Measurements from ENCODE around the gene ABHD17B. TPM values are rescaled to one million over a fixed set of nuclear protein-coding genes. Genes with fewer than 3 reads are reported as not detected.

The ABHD17B gene
- total RNA-seq, 2 experiments from 2014 or later, result 9.1 to 13.3 TPM

DNA sequence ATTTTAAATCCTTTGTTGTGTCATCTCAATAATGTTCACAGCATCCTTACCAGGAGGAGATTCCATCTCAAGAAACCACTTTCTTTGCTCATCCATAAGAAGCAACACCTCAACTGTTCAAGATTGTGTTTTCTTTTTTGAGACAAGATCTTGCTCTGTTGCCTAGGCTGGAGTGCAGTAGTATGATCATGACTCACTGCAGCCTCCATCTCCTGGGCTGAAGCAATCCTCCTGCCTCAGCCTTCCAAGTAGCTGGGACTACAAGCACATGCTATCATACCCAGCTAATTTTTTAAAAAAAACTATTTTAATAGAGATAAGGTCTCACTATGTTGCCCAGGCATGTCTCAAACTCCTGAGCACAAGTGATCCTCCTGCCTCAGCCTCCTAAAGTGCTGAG is 60.0 kb downstream of the ABHD17B start:
- peaks cover 11% of the 10 kb centered on the region for H3K4me1 Mint-ChIP-seq
- H3K27ac Mint-ChIP-seq, result no peak overlapping the region
- CTCF ChIA-PET, result interaction anchor here (0.6 kb wide), 1 partner anchor 34 kb away, joined by 4 read pairs; no protein-coding TSS in a partner anchor
- POLR2A ChIA-PET, result no interaction called here
- no peak overlapping the region for H3K4me3 Mint-ChIP-seq
- no peaks in the 10 kb centered on the region for H3K9me3 Mint-ChIP-seq (ENCODE audit: low read depth)
- DNase-seq (no peak), ATAC-seq (no peak)
- H3K27me3 Mint-ChIP-seq, result no peaks in the 10 kb centered on the region
- H3K36me3 Mint-ChIP-seq (ENCODE audit: low read depth), result peaks cover 2% of the 10 kb centered on the region
- intact Hi-C loops (cut with DNase I, micrococcal nuclease), result loop anchor here in 1 of 2 experiments (10.0 kb wide), 1 partner anchor 66 kb away; no protein-coding TSS in a partner anchor

DNA sequence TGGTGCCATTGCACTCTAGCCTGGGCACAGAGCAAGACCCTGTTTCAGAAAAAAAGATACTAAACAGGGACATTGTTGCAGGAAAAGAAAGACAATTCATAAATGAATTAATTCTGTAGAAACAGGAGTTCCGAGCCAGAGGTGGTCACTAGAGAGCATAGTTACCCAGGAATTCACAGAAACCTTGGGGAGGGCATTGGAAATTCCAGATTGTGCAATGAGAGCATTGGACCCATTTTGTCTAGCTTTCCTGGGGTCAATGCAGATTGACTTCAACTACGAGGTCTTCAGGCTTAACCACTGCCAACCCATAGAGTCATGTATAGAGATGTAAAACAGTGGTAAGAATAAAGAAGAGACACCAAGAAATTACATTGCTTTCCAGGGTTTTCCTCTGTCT is 63.1 kb downstream of the ABHD17B start:
- DNase-seq (no peak), ATAC-seq (no peak)
- intact Hi-C loops (cut with DNase I, micrococcal nuclease), result no loop called here
- Mint-ChIP-seq H3K9me3 (ENCODE audit: low read depth) (no peaks in the 10 kb centered on the region), H3K27me3 (no peaks in the 10 kb centered on the region), H3K27ac (no peak overlapping the region), H3K36me3 (ENCODE audit: low read depth) (peaks cover 2% of the 10 kb centered on the region), H3K4me3 (no peak overlapping the region), H3K4me1 (peaks cover 2% of the 10 kb centered on the region)
- ChIA-PET CTCF (interaction anchor here (1.0 kb wide), 1 partner anchor 20 kb away, joined by 3 read pairs; no protein-coding TSS in a partner anchor), POLR2A (interaction anchor here (0.7 kb wide), 1 partner anchor 216 kb away, joined by 3 read pairs; no protein-coding TSS in a partner anchor)

DNA sequence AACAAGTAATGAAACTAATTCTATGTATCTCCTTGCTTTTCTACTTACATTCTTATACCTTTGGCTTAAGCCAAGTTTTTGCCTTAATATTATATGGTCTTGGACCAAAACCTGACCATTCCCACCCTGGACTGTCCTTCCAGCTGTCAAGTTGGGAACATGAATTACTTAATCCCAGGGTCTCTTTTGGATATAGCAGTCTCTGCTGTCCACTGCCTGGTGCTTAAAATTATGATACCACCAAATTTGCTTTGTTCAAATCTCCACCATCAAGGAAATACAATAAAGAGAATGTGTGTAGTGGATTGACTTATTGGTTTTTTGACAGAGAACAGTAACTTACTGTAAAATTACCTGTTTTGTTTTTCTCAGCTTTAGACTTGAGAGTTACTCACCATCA is 66.2 kb downstream of the ABHD17B start:
- ATAC-seq (no peak), DNase-seq (no peak)
- CTCF ChIA-PET, result interaction anchor here (1.0 kb wide), 1 partner anchor 26 kb away, joined by 3 read pairs; no protein-coding TSS in a partner anchor
- H3K4me1 Mint-ChIP-seq, result no peaks in the 10 kb centered on the region
- no peaks in the 10 kb centered on the region for H3K27me3 Mint-ChIP-seq
- intact Hi-C loops (cut with DNase I, micrococcal nuclease), result no loop called here
- no peaks in the 10 kb centered on the region for H3K9me3 Mint-ChIP-seq (ENCODE audit: low read depth)
- no peak overlapping the region for H3K27ac Mint-ChIP-seq
- POLR2A ChIA-PET, result no interaction called here
- H3K4me3 Mint-ChIP-seq, result no peak overlapping the region
- peaks cover 2% of the 10 kb centered on the region for H3K36me3 Mint-ChIP-seq (ENCODE audit: low read depth)

DNA sequence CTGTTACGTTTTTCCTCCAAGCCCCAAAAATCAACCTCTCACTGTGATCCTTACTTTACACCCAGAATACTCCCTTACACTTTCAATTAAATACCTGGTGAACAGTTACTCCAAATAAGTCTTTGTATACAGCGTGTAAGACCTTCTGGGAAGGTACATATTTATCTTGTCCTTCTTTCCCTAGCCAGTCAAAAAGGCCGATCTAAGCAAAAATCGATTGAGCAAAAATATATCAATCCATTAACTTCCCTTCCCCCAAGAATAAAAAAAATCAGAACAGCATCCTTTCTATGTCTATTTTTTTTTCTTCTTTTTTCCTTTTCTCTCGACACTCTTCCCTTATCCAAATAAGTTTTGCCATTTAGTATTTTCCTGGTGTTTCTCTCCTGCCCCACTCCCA is 71.3 kb downstream of the ABHD17B start:
- DNase-seq (no peak), ATAC-seq (no peak)
- no peak overlapping the region for H3K27ac Mint-ChIP-seq
- no peaks in the 10 kb centered on the region for H3K27me3 Mint-ChIP-seq
- H3K36me3 Mint-ChIP-seq (ENCODE audit: low read depth), result no peaks in the 10 kb centered on the region
- ChIA-PET CTCF (no interaction called here), POLR2A (no interaction called here)
- peaks cover 1% of the 10 kb centered on the region for H3K9me3 Mint-ChIP-seq (ENCODE audit: low read depth)
- H3K4me3 Mint-ChIP-seq, result no peak overlapping the region
- intact Hi-C loops (cut with DNase I, micrococcal nuclease), result no loop called here
- no peaks in the 10 kb centered on the region for H3K4me1 Mint-ChIP-seq

DNA sequence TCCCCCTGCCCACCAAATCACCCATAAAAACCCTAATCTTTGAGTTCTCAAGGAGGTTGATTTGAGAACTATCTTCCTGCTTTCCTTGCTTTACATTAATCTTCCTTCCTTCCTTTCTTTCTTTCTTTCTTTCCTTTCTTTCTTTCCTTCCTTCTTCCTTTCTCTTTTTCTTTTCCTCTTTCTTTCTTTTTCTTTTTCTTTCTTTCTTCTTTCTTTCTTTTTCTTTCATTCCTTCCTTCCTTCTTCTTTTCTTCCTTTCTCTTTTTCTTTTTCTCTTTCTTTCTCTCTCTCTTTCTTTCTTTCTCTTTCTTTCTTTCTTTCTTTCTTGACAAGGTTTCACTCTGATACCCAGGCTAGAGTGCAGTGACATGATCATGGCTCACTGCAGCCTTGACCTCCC is 75.4 kb downstream of the ABHD17B start:
- ChIA-PET POLR2A (no interaction called here), CTCF (no interaction called here)
- Mint-ChIP-seq H3K4me1 (no peaks in the 10 kb centered on the region), H3K4me3 (no peak overlapping the region), H3K27me3 (no peaks in the 10 kb centered on the region), H3K27ac (no peak overlapping the region), H3K9me3 (ENCODE audit: low read depth) (peaks cover 7% of the 10 kb centered on the region), H3K36me3 (ENCODE audit: low read depth) (no peaks in the 10 kb centered on the region)
- intact Hi-C loops (cut with DNase I, micrococcal nuclease), result no loop called here
- ATAC-seq (no peak), DNase-seq (no peak)

DNA sequence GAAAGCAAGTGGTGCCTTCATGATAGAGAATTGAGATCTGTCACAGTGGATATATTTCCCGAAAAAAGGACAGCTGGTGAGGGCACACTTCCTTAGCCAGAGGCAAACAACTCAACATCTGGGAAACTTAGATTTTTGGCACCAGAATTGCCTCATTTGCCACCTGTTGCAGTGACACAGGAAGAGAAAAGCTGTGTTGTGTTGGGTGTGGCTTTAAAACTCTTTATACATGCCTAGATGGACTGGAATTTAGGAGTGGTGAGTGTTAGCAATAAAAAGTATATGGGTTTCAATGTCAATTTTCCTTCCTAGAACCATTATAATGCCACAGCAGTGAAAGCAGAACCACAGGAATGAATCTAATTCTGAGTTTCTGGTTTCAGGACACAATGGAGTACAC is 80.1 kb downstream of the ABHD17B start:
- H3K4me1 Mint-ChIP-seq, result no peaks in the 10 kb centered on the region
- no peaks in the 10 kb centered on the region for H3K36me3 Mint-ChIP-seq (ENCODE audit: low read depth)
- peaks cover 7% of the 10 kb centered on the region for H3K9me3 Mint-ChIP-seq (ENCODE audit: low read depth)
- no peak for ATAC-seq
- no peaks in the 10 kb centered on the region for H3K27me3 Mint-ChIP-seq
- ChIA-PET CTCF (no interaction called here), POLR2A (no interaction called here)
- H3K4me3 Mint-ChIP-seq, result no peak overlapping the region
- intact Hi-C loops (cut with DNase I, micrococcal nuclease), result no loop called here
- no peak for DNase-seq
- no peak overlapping the region for H3K27ac Mint-ChIP-seq

DNA sequence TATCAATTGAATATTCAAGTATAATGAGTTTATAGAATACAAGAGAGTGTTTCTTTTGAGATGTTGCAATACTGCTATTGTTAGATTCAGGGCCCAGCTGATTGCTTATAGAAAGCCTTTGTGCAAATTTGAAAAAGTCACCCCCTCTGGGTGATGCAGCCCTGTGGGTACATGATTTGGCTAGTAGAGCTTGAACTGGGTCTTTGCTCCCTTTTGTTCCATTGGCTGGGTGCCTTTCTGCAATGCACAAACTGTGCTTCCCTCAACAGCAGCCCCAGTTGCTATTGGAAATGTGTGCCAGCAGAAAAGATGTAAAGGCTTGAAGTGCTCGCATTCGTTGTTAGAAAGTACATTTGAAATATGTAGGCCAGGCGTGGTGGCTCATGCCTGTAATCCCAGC is 80.8 kb downstream of the ABHD17B start:
- ChIA-PET POLR2A (no interaction called here), CTCF (interaction anchor here (1.1 to 3.4 kb wide), 3 partner anchors 11 to 209 kb away, joined by 3 to 13 read pairs (median 4); no protein-coding TSS in a partner anchor)
- no peak for ATAC-seq
- DNase-seq, result no peak
- intact Hi-C loops (cut with DNase I, micrococcal nuclease), result no loop called here
- H3K27me3 Mint-ChIP-seq, result no peaks in the 10 kb centered on the region
- no peak overlapping the region for H3K27ac Mint-ChIP-seq
- no peaks in the 10 kb centered on the region for H3K36me3 Mint-ChIP-seq (ENCODE audit: low read depth)
- no peak overlapping the region for H3K4me3 Mint-ChIP-seq
- peaks cover 7% of the 10 kb centered on the region for H3K9me3 Mint-ChIP-seq (ENCODE audit: low read depth)
- no peaks in the 10 kb centered on the region for H3K4me1 Mint-ChIP-seq

DNA sequence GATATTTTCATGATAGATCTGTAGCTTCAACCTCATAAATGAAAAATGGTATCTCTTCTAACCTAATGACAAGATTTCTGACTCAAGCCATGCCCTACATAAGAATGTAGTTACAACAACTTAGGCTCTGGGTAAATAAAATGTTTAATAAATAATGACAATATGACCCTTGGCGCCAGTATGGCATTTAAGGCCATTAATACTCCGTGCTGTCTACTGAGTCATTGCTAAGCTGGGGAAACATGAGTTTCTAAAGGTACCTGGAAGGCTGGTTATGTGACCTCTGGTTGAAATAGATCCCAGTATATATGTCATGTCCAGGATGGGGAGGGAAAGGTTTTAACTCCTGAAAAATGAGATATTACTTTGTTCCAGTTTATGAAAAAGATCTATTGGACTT is 84.7 kb downstream of the ABHD17B start:
- ChIA-PET POLR2A (no interaction called here), CTCF (interaction anchor here (1.0 to 1.8 kb wide), 2 partner anchors 198 to 200 kb away, joined by 3 to 5 read pairs; no protein-coding TSS in a partner anchor)
- intact Hi-C loops (cut with DNase I, micrococcal nuclease), result no loop called here
- no peak for DNase-seq
- Mint-ChIP-seq H3K4me3 (no peak overlapping the region), H3K4me1 (peaks cover 6% of the 10 kb centered on the region), H3K36me3 (ENCODE audit: low read depth) (no peaks in the 10 kb centered on the region), H3K27ac (no peak overlapping the region), H3K27me3 (no peaks in the 10 kb centered on the region), H3K9me3 (ENCODE audit: low read depth) (no peaks in the 10 kb centered on the region)
- ATAC-seq, result no peak

DNA sequence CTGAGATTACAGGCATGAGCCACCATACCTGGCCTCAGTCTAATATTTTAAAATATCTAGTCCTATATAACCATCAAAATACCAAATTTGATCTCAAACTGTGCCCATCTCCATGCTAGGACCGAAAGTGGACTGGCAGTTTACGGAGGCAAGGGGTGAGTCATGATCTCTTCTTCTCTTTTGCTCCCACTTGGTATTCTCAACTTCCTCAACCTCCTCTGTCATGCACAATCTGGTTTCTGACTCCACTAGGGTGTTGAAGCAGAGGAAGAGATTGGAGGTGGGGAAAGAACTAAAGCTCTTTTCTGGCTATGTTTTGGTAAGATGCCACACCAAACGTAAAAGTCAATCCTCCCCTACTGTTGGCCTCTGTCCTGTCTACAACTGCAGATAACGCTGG is 86.7 kb downstream of the ABHD17B start:
- POLR2A ChIA-PET, result no interaction called here

DNA sequence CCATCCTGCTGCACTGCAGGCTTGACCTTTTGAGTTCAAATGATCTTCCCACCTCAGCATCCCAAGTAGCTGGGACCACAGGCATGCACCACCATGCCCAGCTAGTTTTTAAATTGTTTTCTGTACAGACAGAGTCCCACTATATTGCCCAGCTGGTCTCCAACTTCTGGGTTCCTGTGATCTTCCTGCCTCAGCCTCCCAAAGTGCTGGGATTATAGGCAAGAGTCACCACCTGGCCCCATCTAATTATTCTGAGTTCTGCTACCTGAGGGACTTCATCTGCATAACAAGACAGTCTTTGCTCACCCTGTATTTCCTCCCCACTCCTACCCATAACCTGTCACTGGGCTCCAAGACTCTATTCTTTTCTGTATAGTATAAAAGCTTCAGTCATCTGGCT is 88.1 kb downstream of the ABHD17B start:
- intact Hi-C loops (cut with DNase I, micrococcal nuclease), result loop anchor here in 1 of 2 experiments (5.0 kb wide), 1 partner anchor 449 kb away; no protein-coding TSS in a partner anchor
- no peaks in the 10 kb centered on the region for H3K27me3 Mint-ChIP-seq
- CTCF ChIA-PET, result interaction anchor here (0.8 kb wide), 1 partner anchor 216 kb away, joined by 3 read pairs; no protein-coding TSS in a partner anchor
- POLR2A ChIA-PET, result no interaction called here
- H3K36me3 Mint-ChIP-seq (ENCODE audit: low read depth), result no peaks in the 10 kb centered on the region
- H3K4me1 Mint-ChIP-seq, result peaks cover 6% of the 10 kb centered on the region
- no peak overlapping the region for H3K27ac Mint-ChIP-seq
- H3K9me3 Mint-ChIP-seq (ENCODE audit: low read depth), result no peaks in the 10 kb centered on the region
- no peak overlapping the region for H3K4me3 Mint-ChIP-seq
- ATAC-seq (no peak), DNase-seq (no peak)

More for the DNA sequence above, 86.7 kb downstream of the ABHD17B start:
- intact Hi-C loops (cut with DNase I, micrococcal nuclease), result loop anchor here in 1 of 2 experiments (5.0 kb wide), 1 partner anchor 448 kb away; no protein-coding TSS in a partner anchor
- no peak overlapping the region for H3K27ac Mint-ChIP-seq
- peaks cover 6% of the 10 kb centered on the region for H3K4me1 Mint-ChIP-seq
- no peaks in the 10 kb centered on the region for H3K27me3 Mint-ChIP-seq
- H3K4me3 Mint-ChIP-seq, result no peak overlapping the region
- no peak for ATAC-seq
- H3K9me3 Mint-ChIP-seq (ENCODE audit: low read depth), result no peaks in the 10 kb centered on the region
- no peaks in the 10 kb centered on the region for H3K36me3 Mint-ChIP-seq (ENCODE audit: low read depth)
- no peak for DNase-seq
- CTCF ChIA-PET, result interaction anchor here (0.6 kb wide), 1 partner anchor 108 kb away, joined by 4 read pairs; no protein-coding TSS in a partner anchor

DNA sequence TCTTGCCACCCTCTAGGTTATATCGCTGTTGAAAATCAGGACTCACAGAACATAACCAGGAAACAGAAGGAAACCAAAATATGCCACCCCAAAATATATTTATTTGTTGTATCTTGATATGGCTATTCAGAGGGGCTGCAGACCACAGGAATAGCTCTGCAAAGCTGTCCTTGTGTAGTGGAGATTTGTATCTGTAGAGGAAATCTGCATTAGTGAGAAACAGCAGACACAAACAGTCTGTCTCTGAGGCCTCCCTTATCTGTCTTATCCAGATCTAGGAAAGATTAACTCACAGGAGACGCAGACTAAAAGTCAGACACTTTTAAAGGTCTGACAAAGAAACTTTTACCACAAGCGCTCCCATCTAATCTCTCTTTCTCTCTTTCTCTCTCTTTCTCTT is 88.5 kb downstream of the ABHD17B start:
- no peak for ATAC-seq
- no peaks in the 10 kb centered on the region for H3K27me3 Mint-ChIP-seq
- intact Hi-C loops (cut with DNase I, micrococcal nuclease), result loop anchor here in 1 of 2 experiments (5.0 kb wide), 1 partner anchor 450 kb away; no protein-coding TSS in a partner anchor
- no peaks in the 10 kb centered on the region for H3K36me3 Mint-ChIP-seq (ENCODE audit: low read depth)
- ChIA-PET CTCF (interaction anchor here (0.8 kb wide), 1 partner anchor 216 kb away, joined by 3 read pairs; no protein-coding TSS in a partner anchor), POLR2A (no interaction called here)
- peaks cover 8% of the 10 kb centered on the region for H3K4me1 Mint-ChIP-seq
- no peak for DNase-seq
- H3K9me3 Mint-ChIP-seq (ENCODE audit: low read depth), result no peaks in the 10 kb centered on the region
- no peak overlapping the region for H3K4me3 Mint-ChIP-seq
- H3K27ac Mint-ChIP-seq, result no peak overlapping the region

DNA sequence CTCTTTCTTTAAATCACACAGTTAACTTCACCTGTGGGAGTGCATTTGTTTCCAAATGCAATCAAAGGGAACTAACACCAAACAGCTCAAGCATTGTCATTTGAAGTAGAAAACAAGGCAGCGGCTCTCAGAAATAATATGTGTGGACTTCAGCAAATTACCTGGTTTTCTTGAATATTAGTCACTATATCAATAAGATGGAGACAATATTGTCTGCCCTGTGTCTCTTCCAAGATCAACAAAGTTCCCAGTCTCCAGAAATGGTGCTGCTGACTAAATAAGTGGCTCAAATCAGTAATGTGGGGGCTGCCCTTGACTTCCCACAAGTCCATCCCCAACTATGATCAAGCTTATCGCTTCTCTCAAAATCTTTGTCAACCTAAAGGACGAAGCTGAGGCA is 89.6 kb downstream of the ABHD17B start:
- no peak overlapping the region for H3K27ac Mint-ChIP-seq
- no peak overlapping the region for H3K4me3 Mint-ChIP-seq
- CTCF ChIA-PET, result interaction anchor here (1.0 to 6.6 kb wide), 4 partner anchors 14 to 205 kb away, joined by 3 to 74 read pairs (median 18); no protein-coding TSS in a partner anchor
- H3K36me3 Mint-ChIP-seq (ENCODE audit: low read depth), result no peaks in the 10 kb centered on the region
- POLR2A ChIA-PET, result no interaction called here
- H3K9me3 Mint-ChIP-seq (ENCODE audit: low read depth), result no peaks in the 10 kb centered on the region
- intact Hi-C loops (cut with DNase I, micrococcal nuclease), result loop anchor here in 1 of 2 experiments (5.0 kb wide), 1 partner anchor 451 kb away; no protein-coding TSS in a partner anchor
- H3K27me3 Mint-ChIP-seq, result no peaks in the 10 kb centered on the region
- ATAC-seq (no peak), DNase-seq (no peak)
- peaks cover 15% of the 10 kb centered on the region for H3K4me1 Mint-ChIP-seq
